Neural cell (in vitro differentiated cells): ENCODE measurements around the gene TSPO. TPM values are rescaled to one million over a fixed set of nuclear protein-coding genes. Genes with fewer than 3 reads are reported as not detected.

Experiments
- H2AFZ ChIP-seq: fragments of 200-600, 300-800 bp; sonication (generic), shearing (Covaris generic); 2 replicates; pipeline ENCODE4 v1.6.0; 2014; ENCODE audit warnings: low read depth, mild to moderate bottlenecking, antibody characterized with exemption, low read length, moderate library complexity
- H3F3A ChIP-seq: fragments of 200-600 bp; shearing (Covaris generic); 2 replicates; pipeline ENCODE4 v1.6.1; 2016; ENCODE audit warnings: mild to moderate bottlenecking, moderate library complexity, mixed read lengths, antibody characterized with exemption, low read length; ENCODE audit not compliant: insufficient read depth, poor library complexity, severe bottlenecking
- H3K27ac ChIP-seq: fragments of 200-600, 300-800 bp; sonication (generic), shearing (Covaris generic); 2 replicates; pipeline ENCODE4 v1.5.1; 2014; ENCODE audit warnings: mild to moderate bottlenecking, low read length, moderate library complexity
- H3K27me3 ChIP-seq: fragments of 300-800, 200-600 bp; sonication (generic), shearing (Covaris generic); 2 replicates; pipeline ENCODE4 v1.6.0; 2014; ENCODE audit warnings: mild to moderate bottlenecking, low read depth, low read length, moderate library complexity; ENCODE audit not compliant: insufficient read depth
- H3K36me3 ChIP-seq: fragments of 300-800, 200-600 bp; sonication (generic), shearing (Covaris generic); 2 replicates; pipeline ENCODE4 v1.5.1; 2014; ENCODE audit warnings: mild to moderate bottlenecking, antibody characterized with exemption, low read length, moderate library complexity; ENCODE audit not compliant: insufficient read depth
- H3K4me2 ChIP-seq: fragments of 300-800, 200-600 bp; sonication (generic), shearing (Covaris generic); 2 replicates; pipeline ENCODE4 v1.6.0; 2014; ENCODE audit warnings: mild to moderate bottlenecking, low read length
- H3K4me3 ChIP-seq: fragments of 300-800, 200-600 bp; sonication (generic), shearing (Covaris generic); 2 replicates; pipeline ENCODE4 v1.5.1; 2014; ENCODE audit warnings: mild to moderate bottlenecking, low read length, moderate library complexity
- H3K79me2 ChIP-seq: fragments of 200-600 bp; shearing (Covaris generic); replicated peaks from 2 replicates; pipeline ENCODE4 v1.6.0; 2014; ENCODE audit warnings: mild to moderate bottlenecking, low read length, moderate library complexity; ENCODE audit not compliant: insufficient read depth
- H3K9ac ChIP-seq: fragments of 300-800, 200-600 bp; sonication (generic), shearing (Covaris generic); 2 replicates; pipeline ENCODE4 v1.6.1; 2016; ENCODE audit warnings: mild to moderate bottlenecking, low read length, mixed read lengths
- H3K9me2 ChIP-seq: fragments of 200-600 bp; shearing (Covaris generic); 2 replicates; pipeline ENCODE4 v1.6.1; 2016; ENCODE audit warnings: mild to moderate bottlenecking, low read length, mixed read lengths; ENCODE audit not compliant: insufficient read depth
- H3K9me3 ChIP-seq: fragments of 200-600, 300-800 bp; sonication (generic), shearing (Covaris generic); 2 replicates; pipeline ENCODE4 v1.6.1; 2016; ENCODE audit warnings: mild to moderate bottlenecking, mixed run types, low read length, moderate library complexity, mixed read lengths
- H4K20me1 ChIP-seq: fragments of 200-600 bp; shearing (Covaris generic); 2 replicates; pipeline ENCODE4 v1.6.1; 2016; ENCODE audit warnings: mild to moderate bottlenecking, mixed run types; ENCODE audit not compliant: insufficient read depth
- EP300 ChIP-seq: fragments of 450-650 bp; conservative IDR thresholded peaks from 2 replicates; pipeline ENCODE4 v1.6.1; 2014; ENCODE audit warnings: antibody characterized with exemption, mild to moderate bottlenecking, moderate library complexity; ENCODE audit not compliant: poor library complexity, severe bottlenecking
- EZH2 ChIP-seq: fragments of 200-600, 300-800 bp; shearing (Covaris generic), sonication (generic); IDR thresholded peaks from 2 replicates; pipeline ENCODE4 v1.6.1; 2014; ENCODE audit warnings: antibody characterized with exemption, low read length, borderline replicate concordance, mild to moderate bottlenecking; ENCODE audit not compliant: insufficient read depth, poor library complexity, severe bottlenecking
- MXI1 ChIP-seq: fragments of 450-650 bp; conservative IDR thresholded peaks from 2 replicates; pipeline ENCODE4 v1.6.1; 2014; ENCODE audit warnings: antibody characterized with exemption, mild to moderate bottlenecking; ENCODE audit not compliant: poor library complexity, severe bottlenecking
- POLR2AphosphoS5 ChIP-seq: IDR thresholded peaks from 2 replicates; pipeline ENCODE4 v1.6.1; 2012
- RAD21 ChIP-seq: fragments of 450-650 bp; conservative IDR thresholded peaks from 2 replicates; pipeline ENCODE4 v1.6.1; 2014; ENCODE audit warnings: antibody characterized with exemption, mild to moderate bottlenecking, moderate library complexity
- REST ChIP-seq: IDR thresholded peaks from 2 replicates; pipeline ENCODE4 v1.6.1; 2012; ENCODE audit warnings: borderline replicate concordance
- SMC3 ChIP-seq: fragments of 450-650 bp; conservative IDR thresholded peaks from 2 replicates; pipeline ENCODE4 v1.6.1; 2014; ENCODE audit warnings: antibody characterized with exemption, mild to moderate bottlenecking, moderate library complexity; ENCODE audit not compliant: poor library complexity
- TAF1 ChIP-seq: IDR thresholded peaks from 2 replicates; pipeline ENCODE4 v1.6.1; 2012; ENCODE audit warnings: low read depth
- polyA plus RNA-seq: library from polyadenylated mRNA; depleted of rRNA; stranded (reverse); fragments of >200 nt; gene quantifications from 2 replicates; pipeline ENCODE4 v1.2.3, GENCODE V29; 2014
- TF ChIP-seq, protein P1 (sequence below): fragments of 450-650 bp; IDR thresholded peaks from 2 replicates; pipeline ENCODE4 v1.5.1; 2014; ENCODE audit warnings: antibody characterized with exemption, mild to moderate bottlenecking, moderate library complexity; ENCODE audit not compliant: poor library complexity, severe bottlenecking

TSPO gene
- polyA plus RNA-seq, 1 donor from 2014 or later, result not detected

GRCh38 chr22:43191831-43192230 is 40.5 kb downstream of the TSPO start:
- H2AFZ ChIP-seq, result no peak overlapping the region

GRCh38 chr22:43197271-43197941 is 46.0 kb downstream of the TSPO start:
- no peak overlapping the region for H3K27ac ChIP-seq
- H3K9me3 ChIP-seq, result no peaks in the 10 kb centered on the region
- no peaks in the 10 kb centered on the region for H3K36me3 ChIP-seq
- no peaks in the 10 kb centered on the region for H3K79me2 ChIP-seq
- H3K9ac ChIP-seq, result no peak overlapping the region
- H4K20me1 ChIP-seq, result no peaks in the 10 kb centered on the region
- no peak overlapping the region for H3K4me3 ChIP-seq
- no peak overlapping the region for H2AFZ ChIP-seq
- H3K9me2 ChIP-seq, result no peaks in the 10 kb centered on the region
- H3F3A ChIP-seq, result no peaks in the 10 kb centered on the region
- no peaks in the 10 kb centered on the region for H3K27me3 ChIP-seq
- no peak overlapping the region for H3K4me2 ChIP-seq
- TF ChIP-seq MXI1 (no peak), SMC3 (no peak), REST (no peak), EP300 (no peak), RAD21 (no peak), EZH2 (no peak), TAF1 (no peak), POLR2AphosphoS5 (no peak)

More at GRCh38 chr22:43191831-43192230, 40.5 kb downstream of the TSPO start:
- no peaks in the 10 kb centered on the region for H3K79me2 ChIP-seq
- no peaks in the 10 kb centered on the region for H4K20me1 ChIP-seq
- H3K4me2 ChIP-seq, result no peak overlapping the region
- no peak for TF ChIP-seq RAD21
- TF ChIP-seq EP300, result no peak
- TF ChIP-seq TAF1, result no peak
- no peak for TF ChIP-seq POLR2AphosphoS5
- TF ChIP-seq SMC3, result no peak
- TF ChIP-seq MXI1, result no peak
- TF ChIP-seq, protein P1, sequence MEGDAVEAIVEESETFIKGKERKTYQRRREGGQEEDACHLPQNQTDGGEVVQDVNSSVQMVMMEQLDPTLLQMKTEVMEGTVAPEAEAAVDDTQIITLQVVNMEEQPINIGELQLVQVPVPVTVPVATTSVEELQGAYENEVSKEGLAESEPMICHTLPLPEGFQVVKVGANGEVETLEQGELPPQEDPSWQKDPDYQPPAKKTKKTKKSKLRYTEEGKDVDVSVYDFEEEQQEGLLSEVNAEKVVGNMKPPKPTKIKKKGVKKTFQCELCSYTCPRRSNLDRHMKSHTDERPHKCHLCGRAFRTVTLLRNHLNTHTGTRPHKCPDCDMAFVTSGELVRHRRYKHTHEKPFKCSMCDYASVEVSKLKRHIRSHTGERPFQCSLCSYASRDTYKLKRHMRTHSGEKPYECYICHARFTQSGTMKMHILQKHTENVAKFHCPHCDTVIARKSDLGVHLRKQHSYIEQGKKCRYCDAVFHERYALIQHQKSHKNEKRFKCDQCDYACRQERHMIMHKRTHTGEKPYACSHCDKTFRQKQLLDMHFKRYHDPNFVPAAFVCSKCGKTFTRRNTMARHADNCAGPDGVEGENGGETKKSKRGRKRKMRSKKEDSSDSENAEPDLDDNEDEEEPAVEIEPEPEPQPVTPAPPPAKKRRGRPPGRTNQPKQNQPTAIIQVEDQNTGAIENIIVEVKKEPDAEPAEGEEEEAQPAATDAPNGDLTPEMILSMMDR, result no peak
- TF ChIP-seq REST, result no peak
- no peak for TF ChIP-seq EZH2
- H3K36me3 ChIP-seq, result no peaks in the 10 kb centered on the region
- H3K9me3 ChIP-seq, result no peaks in the 10 kb centered on the region
- H3K9me2 ChIP-seq, result no peaks in the 10 kb centered on the region
- no peak overlapping the region for H3K4me3 ChIP-seq
- no peaks in the 10 kb centered on the region for H3F3A ChIP-seq
- no peak overlapping the region for H3K27ac ChIP-seq
- no peaks in the 10 kb centered on the region for H3K27me3 ChIP-seq
- H3K9ac ChIP-seq, result no peak overlapping the region
